GM19395 (cell line): Measurements from ENCODE around the gene FASTK.
A peak's percentile ranks its signal among the peaks of the same experiment; 100 is the strongest.

Experiments
- ATAC-seq: cut with Tn5 transposase; IDR thresholded peaks from one replicate; pipeline ENCODE4 v1.9.1; 2021; ENCODE audit warnings: mild to moderate bottlenecking, moderate library complexity; ENCODE audit not compliant: unreplicated experiment

The FASTK gene

DNA sequence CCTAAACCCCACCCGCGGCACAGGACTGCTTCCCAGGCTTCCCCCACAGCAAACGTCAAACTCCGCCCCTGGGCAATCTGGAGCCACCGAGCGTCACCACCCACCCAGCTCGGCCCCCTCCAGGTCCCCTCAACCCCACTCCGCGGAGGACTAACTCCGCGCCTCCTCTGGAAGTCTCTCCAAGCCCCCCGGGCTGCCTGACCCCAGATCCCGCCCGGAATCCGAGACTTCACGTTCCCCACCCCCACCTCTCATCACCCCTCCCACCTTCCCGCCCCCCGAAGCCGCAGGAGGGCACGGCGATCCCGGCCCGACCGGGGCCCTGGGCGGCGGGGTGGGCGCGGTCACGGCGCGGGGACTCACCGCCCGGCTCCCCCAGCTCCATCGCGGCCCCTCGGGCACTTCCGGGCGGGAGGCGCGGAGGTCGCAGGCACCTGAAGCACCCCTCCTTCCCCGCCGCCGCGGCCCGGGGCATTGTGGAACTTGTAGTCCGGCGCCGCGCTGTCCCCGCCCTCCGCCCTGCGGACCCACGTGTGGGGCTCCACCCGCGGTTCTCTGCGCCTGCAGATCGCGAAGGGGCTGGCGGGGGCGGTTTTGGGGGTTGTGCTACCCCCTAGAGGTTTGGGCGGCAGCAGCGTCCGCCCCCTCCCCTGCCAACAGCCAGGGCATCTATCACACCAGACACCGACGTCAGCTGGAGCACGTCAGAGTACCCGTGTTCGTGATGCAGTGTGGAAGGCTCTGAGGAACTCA lies 2.6 kb upstream of the FASTK start, which contains the start of gene TMUB1:
TSS of gene TMUB1 (minus strand) at position 423 of the 753 bp plus-strand sequence. CDS start 930 bp downstream, outside the sequence.
- peak; percentile 49 for ATAC-seq

DNA sequence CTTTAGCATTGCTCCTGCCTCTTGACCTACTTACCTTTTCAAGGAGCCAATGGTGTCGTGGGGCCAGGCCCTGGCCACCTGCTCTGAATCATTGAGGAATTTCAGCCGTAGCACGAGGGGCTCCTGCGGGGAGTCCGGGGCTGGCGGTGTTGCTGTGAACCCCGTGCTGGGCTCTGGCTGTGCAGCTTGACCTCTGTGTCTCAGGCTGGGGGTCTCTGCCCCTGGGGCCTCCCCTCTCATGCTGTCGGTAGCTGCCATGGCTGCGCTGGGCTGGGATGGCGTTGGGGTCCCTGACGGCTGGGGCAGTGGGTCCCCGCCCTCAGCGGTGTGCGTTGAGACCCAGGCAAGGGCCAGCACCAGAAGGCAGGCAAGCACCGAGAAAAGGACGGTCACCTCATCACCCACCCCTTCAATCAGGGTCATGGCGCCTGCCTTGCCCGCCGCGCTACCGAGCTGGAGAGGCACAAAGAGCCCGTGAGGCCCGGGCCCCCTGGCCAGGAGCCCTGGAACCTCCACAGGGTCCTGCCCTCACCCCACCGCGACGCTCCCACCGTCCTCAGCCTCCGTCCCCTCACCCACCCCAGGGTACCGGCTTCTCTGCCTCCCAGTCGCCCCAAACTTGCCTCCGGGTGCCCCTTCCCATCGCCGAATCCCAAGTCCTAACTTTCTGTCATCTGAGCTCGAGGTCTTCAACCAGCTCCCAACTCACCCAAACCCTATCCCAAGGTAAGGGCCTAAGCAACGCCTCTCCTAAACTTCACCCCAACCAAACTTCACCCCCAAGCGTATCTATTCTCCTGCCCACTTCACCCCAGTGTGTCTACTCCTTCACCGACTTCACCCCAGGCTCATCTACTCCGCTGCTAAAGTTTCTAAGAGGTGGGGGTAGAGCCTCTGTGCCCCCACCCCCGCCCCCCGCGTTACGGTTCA lies 1.8 kb upstream of the FASTK start:
- no peak for ATAC-seq

DNA sequence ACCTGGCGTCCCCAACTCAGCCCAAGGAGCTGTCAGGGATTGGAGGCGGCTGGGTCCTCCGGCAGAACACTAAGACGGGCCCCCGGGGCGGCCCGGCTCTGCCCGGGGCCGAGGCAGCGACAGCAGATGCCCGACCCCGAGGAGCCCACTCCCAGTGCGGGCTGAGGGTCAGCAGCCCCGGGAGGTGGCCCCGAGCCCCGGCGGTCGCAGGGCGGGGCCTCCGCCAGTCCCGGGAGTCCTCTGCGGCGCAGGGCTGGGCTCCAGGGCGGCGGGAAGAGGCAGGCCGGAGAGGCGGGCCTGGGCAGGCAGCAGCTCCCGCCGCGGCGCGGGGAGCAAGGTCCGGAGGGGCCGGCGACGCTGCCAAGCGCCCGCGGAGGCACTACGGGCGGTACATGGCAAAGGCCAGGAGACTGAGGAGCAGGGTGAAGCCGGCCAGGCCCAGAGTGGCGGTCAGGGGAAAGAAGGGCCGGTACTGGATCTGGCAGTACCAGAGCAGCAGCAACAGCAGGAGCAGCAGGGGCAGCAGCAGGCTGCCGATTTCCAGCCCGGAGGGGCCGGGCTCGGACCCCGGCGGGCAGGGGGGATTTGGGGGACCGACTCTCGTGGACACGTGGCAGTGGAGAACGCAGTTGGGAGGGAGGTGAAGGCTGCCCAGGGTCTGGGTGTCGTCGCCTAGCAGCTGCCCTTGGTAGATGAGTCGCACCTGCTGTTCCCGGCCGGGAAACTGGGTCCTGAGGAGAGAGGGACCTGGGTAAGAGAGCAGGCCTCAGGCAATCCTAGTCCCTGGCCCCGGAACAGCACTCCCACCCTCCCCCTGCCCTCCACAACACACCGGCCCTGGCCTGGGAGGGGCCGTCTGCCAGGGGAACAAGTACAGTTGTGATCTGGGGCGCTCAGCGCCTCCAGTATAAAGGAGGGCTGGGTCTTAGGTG lies 827 bp upstream of the FASTK start:
- ATAC-seq, result no peak

DNA sequence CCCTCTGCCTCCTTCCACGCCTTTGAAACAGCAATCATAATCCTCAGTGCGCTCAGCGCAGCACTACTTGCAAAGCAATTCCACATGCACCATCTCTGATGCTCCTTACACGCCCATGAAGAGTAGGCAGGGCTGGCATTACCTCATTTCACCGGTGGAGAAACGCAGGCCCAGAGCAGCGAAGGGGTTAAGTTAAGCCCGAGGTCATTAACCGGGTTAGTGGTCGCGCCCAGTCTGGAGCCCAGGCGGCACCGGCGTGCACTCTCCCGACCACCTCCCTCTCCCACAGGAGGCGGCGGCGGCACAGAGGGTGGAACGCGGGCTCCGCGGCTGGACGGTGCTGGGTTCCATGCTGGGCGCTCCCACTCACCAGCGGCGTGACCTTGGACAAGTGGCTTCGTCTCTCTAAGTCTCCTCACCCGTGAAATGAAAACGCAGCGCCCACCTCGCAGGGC lies 515 bp downstream of the FASTK start:
- ATAC-seq, result peak; percentile 4

DNA sequence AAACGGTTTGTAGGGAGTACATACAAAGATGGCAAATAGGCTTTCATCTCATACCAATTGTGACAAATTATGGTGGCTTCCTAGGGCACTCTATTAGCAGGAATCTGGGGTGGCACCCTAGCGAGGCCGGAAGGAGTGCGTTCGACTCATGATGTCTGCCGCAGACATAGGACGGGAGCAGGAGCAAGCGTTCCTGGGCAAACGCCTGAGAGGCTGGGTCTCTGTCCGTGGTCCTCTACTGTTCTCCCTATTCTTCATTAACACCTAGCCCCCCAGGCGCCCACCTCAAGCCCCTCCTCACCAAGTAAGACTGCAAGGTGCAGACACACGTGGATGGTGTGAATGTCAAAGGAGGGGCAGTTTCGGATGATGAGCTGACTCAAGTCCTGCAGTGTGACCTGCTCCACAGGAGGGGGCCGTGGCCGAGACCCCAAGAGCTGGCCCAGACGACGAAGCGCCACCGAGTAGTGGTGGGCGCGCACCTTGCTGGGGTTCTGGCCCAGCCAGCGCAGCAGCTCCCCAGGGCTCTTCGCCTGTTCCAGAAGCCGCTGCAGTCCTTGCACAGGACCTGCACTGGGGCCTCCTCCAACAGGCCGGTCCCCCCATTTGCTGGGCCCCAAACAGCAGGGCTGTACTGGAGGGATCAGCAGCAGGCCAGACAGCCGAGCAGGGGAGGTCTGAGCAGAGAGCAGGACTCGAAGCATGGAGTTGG lies 1.3 kb downstream of the FASTK start:
- no peak for ATAC-seq

DNA sequence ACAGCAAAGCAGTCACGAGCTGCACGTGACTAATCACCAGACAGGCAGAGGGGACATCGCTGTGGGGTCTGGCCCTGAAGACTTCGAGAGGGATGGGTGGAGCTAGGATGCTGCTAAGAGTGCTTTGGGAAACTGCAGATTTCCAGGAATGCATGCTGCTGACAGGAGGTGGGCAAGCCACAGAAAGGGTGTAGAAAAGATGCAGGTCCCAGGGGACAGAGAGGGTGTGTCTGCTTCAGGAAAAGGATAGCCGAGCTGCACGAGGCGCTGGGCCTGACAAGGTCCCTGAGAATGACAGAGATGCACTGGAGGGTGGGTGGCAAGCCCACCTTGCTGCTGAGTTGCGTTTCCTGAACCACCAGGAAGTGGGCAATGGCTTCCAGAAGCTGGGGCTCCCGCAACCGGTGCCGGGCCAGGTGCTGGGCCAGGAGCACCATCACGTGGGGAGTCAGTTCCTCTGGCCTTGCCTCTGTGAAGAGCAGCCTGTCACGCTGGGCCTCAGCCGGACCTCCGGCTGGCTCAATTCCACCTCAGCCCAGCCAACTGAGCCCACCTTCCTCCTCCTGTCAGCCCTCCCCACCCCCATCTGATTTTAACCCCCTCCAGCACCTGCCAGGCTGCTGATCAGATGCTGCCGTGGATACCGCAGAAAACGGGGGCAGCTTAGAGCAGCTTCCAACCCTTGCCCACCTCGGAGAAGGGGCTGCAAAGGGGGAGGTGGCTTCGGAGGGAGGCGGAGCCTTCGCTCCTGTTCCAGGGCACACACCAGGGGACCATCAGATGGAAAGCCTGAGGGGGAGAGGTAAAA lies 2.2 kb downstream of the FASTK start:
- no peak for ATAC-seq

DNA sequence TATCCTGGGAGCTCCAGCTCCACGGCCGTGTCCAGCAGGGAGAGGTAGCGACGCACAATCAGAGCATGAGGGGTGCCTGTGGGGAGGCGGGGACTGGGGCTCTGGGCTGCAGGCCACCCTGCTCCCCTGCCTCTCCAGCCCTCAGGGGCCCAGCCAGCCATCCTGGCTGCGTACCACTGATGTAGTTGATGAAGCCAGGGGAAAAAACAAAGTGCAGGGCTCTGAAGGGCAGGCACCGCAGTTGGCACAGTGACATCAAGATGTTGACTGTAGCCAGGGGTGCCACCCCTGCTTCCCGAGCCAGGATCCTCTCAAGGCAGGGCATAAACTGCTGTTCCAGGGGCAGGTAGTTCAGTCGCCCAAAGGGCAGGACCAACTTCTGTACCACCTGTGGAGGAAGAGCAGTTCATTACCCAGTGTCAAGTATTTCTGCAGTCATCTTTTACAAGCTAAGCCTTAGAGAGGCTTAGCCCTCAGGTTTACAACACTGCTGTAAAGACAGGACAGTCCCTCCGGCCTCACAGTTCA lies 2.8 kb downstream of the FASTK start:
- no peak for ATAC-seq

DNA sequence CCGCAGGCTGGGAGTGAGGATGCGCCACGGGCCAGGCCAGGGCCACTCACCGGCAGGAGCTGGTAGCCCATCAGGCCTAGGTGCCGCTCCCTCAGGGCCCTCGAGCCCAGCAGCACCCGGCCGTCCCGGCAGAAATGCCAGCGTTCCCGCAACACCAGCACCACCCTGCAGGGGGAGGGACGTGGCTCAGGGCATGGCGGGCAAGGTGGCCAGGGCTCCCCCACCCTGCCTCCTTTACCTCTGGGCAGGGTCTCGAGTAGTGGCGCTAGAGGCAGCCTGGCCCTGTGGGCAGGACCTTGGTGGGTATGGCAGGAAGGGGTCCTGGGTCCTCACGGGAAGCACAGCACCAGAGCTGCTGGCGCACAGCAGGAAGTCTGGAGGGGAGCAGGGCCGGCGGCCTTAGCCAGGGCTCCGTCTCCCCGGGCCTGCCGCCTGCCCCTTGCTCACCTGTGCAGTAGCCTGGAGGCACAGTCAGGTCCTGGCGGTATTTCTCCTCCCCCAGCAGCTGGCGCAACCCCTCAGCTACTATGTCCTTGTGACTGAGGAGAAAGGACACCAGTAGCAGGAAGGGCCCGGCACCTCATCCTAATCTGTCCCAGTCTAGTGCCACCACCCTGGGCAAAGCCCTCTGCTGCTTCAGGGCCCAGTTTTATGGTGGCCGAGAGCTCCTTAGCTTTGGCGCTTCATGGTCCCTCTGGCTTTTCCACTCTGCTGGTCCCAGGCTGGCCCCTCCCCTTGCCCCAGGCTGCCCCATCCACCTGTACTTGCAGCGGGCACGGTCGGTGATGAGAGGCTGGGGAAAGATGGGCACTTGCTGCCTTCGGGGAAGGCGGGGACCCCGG lies 3.5 kb downstream of the FASTK start:
- no peak for ATAC-seq

DNA sequence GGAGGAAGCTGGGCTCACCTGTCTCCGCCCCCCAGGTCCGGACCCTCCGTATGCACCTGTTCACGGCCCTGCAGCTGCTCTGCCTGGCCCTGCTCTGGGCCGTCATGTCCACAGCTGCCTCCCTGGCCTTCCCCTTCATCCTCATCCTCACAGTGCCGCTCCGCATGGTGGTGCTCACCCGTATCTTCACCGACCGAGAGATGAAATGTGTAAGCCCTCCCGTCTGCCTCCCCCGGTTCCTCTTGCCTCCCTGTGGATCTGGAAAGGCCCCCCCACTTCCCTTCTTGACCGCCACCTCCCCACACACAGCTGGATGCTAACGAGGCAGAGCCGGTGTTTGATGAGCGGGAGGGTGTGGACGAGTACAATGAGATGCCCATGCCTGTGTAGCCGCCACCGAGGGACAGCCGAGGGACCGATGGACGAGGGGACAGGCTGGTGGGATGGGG lies 4.6 kb downstream of the FASTK start:
- no peak for ATAC-seq

DNA sequence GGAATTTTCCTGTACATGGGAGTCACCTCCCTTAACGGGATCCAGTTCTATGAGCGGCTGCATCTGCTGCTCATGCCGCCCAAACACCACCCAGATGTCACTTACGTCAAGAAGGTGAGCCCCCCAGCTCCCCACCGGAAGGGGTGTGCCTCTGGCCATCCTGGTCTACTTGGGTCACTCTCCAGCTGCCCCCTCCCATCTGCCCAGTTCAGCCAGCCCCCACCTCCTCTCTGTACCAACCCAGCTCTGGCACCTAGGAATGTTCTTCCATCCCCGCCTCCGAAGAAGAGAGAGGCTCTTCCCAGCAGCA lies 5.0 kb downstream of the FASTK start:
- no peak for ATAC-seq

DNA sequence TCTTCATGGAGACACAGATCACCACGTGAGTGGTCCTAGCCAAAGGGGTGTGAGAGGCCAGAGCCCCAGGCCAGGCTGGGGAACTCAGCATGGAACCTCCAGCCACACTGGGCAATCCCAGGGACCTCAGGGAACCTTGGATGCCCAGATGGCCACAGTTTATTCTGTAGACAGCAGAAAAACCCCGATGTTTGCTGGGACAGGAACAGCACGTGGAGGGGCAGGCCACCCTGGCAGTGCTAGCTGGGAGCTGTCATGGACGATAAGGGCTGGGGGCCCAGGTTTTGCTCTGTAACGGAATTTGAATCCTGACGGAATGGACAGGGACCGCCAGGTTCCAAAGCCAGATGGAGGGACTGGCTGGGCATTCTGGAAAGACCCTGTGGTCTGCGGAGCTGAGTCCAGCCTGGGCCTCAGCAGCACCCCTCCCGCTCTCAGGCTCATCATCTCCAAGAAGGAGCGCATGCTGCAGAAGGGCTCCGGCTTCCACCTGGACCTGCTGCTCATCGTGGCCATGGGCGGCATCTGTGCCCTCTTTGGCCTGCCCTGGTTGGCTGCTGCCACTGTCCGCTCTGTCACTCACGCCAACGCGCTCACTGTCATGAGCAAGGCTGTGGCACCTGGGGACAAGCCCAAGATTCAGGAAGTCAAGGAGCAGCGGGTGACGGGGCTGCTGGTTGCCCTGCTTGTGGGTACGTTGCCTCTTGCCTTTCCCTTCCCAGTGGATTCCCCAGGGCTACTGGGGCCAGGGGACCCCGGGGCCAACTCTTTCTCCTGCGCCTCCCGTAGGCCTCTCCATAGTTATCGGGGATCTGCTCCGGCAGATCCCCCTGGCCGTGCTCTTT lies 5.6 kb downstream of the FASTK start:
- no peak for ATAC-seq

DNA sequence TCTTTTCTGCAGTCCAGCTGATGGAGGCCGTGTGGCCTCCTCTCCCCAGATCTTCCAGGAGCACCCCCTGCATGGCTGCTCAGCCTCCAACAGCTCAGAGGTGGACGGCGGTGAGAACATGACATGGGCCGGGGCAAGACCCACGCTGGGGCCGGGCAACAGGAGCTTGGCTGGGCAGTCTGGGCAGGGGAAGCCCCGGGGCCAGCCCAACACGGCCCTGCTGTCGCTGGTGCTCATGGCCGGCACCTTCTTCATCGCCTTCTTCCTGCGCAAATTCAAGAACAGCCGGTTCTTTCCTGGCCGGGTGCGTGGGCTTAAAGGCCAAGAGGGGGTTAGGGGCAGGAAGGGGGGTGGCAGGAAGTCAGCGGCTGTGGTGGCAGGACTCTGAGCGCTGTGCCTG lies 6.6 kb downstream of the FASTK start:
- ATAC-seq, result no peak

DNA sequence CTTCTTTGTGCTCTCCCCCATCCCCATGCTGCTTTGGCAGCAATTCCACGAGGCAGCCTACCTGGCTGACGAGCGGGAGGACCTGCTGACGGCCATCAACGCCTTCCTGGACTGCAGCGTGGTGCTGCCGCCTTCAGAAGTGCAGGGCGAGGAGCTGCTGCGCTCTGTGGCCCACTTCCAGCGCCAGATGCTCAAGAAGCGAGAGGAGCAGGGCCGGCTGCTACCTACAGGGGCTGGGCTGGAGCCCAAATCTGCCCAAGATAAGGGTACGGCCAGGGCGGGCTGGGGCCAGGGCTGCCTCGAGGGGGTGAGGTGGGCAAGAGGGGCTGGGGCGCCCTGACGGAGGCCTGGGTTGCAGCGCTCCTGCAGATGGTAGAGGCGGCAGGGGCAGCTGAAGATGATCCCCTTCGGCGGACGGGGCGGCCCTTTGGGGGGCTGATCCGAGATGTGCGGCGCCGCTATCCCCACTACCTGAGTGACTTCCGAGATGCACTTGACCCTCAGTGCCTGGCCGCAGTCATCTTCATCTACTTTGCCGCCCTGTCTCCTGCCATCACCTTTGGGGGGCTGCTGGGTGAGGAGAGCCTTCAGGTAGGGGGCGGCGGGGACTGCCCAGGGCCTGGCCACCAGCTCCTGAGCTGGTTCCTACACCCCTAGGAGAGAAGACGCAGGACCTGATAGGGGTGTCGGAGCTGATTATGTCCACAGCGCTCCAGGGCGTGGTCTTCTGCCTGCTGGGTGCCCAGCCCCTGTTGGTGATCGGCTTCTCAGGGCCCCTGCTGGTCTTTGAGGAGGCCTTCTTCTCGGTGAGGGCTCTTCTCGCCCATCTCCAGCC lies 9.4 kb downstream of the FASTK start:
- ATAC-seq, result no peak

DNA sequence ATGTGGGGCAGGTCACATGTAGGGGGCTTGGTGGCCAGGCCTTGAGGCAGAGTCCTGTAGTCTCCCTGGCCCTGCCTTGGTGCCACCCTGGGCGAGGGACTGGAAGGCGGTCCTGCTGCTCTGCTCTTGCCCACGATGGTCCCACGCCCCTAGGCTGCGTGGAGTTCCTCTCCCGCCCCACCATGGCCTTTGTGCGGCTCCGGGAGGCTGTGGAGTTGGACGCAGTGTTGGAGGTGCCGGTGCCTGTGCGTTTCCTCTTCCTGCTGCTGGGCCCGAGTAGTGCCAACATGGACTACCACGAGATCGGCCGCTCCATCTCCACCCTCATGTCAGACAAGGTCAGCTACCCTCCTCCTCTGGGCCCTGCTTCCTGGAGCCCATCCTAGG lies 10.0 kb downstream of the FASTK start:
- ATAC-seq, result no peak

DNA sequence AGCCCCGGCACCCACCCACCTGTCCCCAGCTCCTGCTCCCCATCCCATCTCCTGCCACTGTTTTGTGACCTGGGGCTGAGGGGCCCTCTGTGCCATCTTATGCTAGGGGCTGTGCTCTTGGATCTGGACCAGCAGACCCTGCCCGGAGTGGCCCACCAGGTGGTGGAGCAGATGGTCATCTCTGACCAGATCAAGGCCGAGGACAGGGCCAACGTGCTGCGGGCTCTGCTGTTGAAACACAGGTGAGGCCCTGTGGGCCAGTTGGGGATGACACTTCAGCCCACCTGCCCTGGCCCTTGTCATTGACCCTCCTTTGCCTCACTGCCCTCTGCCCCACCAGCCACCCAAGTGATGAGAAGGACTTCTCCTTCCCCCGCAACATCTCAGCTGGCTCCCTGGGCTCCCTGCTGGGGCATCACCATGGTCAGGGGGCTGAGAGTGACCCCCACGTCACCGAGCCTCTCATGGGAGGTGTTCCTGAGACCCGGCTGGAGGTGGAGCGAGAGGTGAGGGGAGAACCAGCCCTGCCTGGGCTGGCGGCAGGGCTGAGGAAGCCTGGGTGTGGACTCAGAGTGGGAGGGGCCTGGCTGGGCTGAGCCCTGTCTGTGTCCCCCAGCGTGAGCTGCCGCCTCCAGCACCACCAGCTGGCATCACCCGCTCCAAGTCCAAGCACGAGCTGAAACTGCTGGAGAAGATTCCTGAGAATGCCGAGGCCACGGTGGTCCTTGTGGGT lies 10.6 kb downstream of the FASTK start:
- ATAC-seq, result no peak
